Tibial artery (tissue), 4 donors: ENCODE results near the gene TBCD.
"Not testable (repeated sequence)": the region's sequence is repeated elsewhere in the genome, so short reads cannot be mapped to it uniquely, and the experiment has no call there.

ENCODE experiments used
- DNase-seq, 2 donors: peaks; one replicate each; pipeline ENCODE4 v3.0.0-alpha.2; 2019
- H3K27ac ChIP-seq, 2 donors: fragments of 200-600 bp; sonication (generic) in 1 of 2; 1 replicate in 1 of 2; 2 replicates in 1 of 2; pipeline ENCODE4 v1.5.1; 2018 to 2019; ENCODE audit warnings: mild to moderate bottlenecking in 1 of 2
- H3K27me3 ChIP-seq, 2 donors: fragments of 200-600 bp; sonication (generic) in 1 of 2; one replicate each; pipeline versions ENCODE4 v1.5.1 to v1.6.0; 2016 to 2019
- H3K36me3 ChIP-seq, 3 donors: fragments of 200-600 bp; sonication (generic) in 2 of 3; one replicate each; pipeline ENCODE4 v1.5.1; 2016 to 2019; ENCODE audit warnings: mild to moderate bottlenecking in 2 of 3
- H3K4me1 ChIP-seq, 4 donors: fragments of 200-600 bp; sonication (generic) in 2 of 4; 1 replicate in 3 of 4; 2 replicates in 1 of 4; pipeline ENCODE4 v1.5.1; 2016 to 2019
- H3K4me3 ChIP-seq, 2 donors: fragments of 200-600 bp; sonication (generic) in 1 of 2; 1 replicate in 1 of 2; 2 replicates in 1 of 2; pipeline ENCODE4 v1.5.1; 2018 to 2019; ENCODE audit warnings: mild to moderate bottlenecking in 2 of 2
- H3K9me3 ChIP-seq, 3 donors: fragments of 200-600 bp; sonication (generic) in 1 of 3; one replicate each; pipeline ENCODE4 v1.5.1; 2016 to 2019
- intact Hi-C: fragments of 100-400 bp; cut with DNase I; formaldehyde crosslinking; loops from one replicate; pipeline ENCODE4 v1.15.0; 2023; ENCODE audit warnings: low total_unique reads
- TF ChIP-seq, protein P1 (sequence below), 2 experiments: fragments of 200-600 bp in 1 of 2; fragments of 450-650 bp in 1 of 2; IDR thresholded peaks; one replicate each; pipeline ENCODE4 v1.5.1; 2017 to 2019; ENCODE audit warnings: antibody characterized with exemption in 2 of 2, mild to moderate bottlenecking in 1 of 2, moderate library complexity in 1 of 2

TBCD gene

DNA sequence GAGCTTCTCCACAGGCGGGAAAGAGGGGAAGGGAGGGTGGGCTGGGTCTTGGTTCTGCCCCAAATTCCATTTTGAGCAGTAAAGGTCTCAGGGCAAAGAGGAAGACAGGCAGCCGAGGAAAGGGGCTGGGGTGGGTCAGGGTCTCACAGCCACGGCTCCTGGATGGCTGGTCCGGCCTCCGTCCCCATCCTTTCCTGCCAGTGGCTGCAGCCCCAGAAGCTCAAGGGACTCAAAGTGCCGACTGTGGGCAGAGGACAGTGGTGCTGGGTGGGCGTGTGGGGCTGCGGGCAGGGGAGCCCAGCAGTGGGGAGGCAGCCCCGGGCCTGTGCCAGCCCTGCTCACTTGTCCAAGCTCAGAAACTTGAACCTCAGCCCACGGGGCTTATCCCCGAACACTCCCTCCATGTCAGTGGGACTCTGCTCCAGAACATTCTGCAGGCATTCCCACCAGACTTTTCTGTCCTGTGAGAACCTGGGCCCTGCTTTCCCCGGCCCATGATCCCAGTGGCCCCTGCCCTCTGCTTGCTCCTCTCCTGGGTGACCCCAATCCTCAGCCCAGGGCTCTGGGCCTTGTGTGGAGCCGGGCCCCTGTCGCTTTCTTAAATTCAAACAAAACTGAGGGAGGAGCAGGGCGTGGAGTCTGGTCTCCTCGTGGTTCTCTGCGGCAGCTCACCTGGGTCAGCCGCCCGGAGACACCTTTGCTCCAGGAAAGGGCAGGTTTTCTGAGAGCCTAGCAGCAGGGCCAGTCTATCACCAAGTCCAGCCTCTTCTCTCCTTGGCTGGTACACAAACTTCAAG lies 209.7 kb downstream of the TBCD start:
- TF ChIP-seq, protein P1, sequence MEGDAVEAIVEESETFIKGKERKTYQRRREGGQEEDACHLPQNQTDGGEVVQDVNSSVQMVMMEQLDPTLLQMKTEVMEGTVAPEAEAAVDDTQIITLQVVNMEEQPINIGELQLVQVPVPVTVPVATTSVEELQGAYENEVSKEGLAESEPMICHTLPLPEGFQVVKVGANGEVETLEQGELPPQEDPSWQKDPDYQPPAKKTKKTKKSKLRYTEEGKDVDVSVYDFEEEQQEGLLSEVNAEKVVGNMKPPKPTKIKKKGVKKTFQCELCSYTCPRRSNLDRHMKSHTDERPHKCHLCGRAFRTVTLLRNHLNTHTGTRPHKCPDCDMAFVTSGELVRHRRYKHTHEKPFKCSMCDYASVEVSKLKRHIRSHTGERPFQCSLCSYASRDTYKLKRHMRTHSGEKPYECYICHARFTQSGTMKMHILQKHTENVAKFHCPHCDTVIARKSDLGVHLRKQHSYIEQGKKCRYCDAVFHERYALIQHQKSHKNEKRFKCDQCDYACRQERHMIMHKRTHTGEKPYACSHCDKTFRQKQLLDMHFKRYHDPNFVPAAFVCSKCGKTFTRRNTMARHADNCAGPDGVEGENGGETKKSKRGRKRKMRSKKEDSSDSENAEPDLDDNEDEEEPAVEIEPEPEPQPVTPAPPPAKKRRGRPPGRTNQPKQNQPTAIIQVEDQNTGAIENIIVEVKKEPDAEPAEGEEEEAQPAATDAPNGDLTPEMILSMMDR (IDR thresholded peaks at IDR 0.05): no peak
- H3K27ac ChIP-seq: no peak overlapping the region
- intact Hi-C loops: loop anchor here (5.0 to 10.0 kb wide), 2 partner anchors 83 to 179 kb away; no protein-coding TSS in a partner anchor
- H3K36me3 ChIP-seq: peaks cover 0 to under 1% (median 0%) of the 10 kb centered on the region in 3 donors
- H3K4me3 ChIP-seq: no peak overlapping the region
- no peaks in the 10 kb centered on the region for H3K27me3 ChIP-seq
- H3K4me1 ChIP-seq: peaks cover 0 to 11% (median 9%) of the 10 kb centered on the region in 4 donors
- H3K9me3 ChIP-seq: no peaks in the 10 kb centered on the region
- peak in 1 of 2 donors; percentile 61 for DNase-seq

DNA sequence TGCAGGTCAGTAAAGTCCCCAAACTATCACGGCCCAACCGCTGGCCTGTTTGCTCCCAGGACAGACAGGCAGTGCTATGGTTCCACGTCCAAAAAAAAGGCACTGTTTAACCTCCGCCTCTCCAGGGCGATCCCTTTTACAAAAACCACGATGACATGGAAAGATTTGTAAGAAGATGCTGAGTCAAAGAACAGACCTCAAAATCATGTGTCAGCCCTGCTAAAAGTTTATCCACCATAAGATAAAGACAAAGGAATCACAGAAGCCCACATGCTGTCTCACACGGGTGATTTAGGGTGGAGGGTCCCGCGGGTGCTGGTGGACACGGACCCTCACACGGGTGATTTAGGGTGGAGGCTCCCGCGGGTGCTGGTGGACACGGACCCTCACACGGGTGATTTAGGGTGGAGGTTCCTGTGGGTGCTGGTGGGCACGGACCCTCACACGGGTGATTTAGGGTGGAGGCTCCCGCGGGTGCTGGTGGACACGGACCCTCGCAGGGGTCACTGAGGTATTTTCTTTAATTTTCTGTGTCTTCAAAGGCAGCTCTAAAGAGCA lies 210.4 kb downstream of the TBCD start:
- no peaks in the 10 kb centered on the region for H3K9me3 ChIP-seq
- H3K27me3 ChIP-seq: no peaks in the 10 kb centered on the region
- no peak overlapping the region for H3K4me3 ChIP-seq
- peaks cover 0 to 11% (median 9%) of the 10 kb centered on the region in 4 donors for H3K4me1 ChIP-seq
- peak overlapping the region in 1 of 2 donors; percentile 63 for H3K27ac ChIP-seq
- H3K36me3 ChIP-seq: no peaks in the 10 kb centered on the region
- intact Hi-C loops: loop anchor here (5.0 to 10.0 kb wide), 2 partner anchors 83 to 180 kb away; no protein-coding TSS in a partner anchor
- TF ChIP-seq, protein P1 (IDR thresholded peaks at IDR 0.05): no peak
- DNase-seq: no peak

DNA sequence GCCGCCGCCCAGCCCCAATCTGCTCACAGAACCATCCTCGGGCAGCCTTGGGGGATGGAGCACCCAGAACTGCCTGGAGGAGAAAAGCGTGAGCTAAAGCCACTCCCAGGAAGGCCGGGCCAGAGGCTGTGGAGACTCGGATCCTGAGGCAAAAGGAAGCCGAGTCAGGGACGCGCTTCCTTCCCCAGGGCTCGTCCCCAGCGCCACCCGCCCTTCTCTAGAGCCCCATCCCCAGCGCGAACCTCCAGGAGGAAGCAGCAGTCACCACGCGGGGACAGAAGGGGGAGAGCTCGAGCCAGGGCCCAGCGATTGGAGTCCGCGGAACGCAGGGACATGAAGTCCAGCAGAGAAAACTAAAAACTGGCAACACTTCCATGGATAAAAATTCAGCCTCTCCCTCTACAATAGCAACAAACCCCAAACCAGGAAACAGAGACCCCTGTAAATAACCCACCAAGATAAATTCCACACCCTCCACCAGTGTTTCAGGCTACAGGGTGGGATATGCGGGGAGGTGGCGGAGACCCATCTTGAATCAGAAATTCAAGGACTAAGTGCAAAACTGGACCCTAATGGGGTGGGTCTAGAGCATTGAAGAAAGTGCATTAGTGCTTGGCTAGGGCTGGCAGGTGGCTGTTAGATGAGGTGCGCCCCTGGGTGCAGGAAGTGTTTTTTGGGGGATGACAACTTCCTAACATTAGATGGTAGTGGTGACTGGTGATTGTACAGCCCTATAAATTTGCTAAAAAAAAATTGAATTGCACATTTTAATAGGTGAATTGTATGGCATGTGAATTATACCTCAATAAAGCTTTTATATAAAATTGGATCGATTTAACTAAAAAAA lies 211.5 kb downstream of the TBCD start:
- H3K4me3 ChIP-seq: peak overlapping the region; percentile 1 to 21
- H3K27ac ChIP-seq: peak overlapping the region in 1 of 2 donors; percentile 63
- TF ChIP-seq, protein P1 (IDR thresholded peaks at IDR 0.05): peak; percentile 84 to 91
- H3K36me3 ChIP-seq: no peaks in the 10 kb centered on the region
- peak; percentile 86 to 91 for DNase-seq
- peaks cover 0 to 11% (median 9%) of the 10 kb centered on the region in 4 donors for H3K4me1 ChIP-seq
- no peaks in the 10 kb centered on the region for H3K9me3 ChIP-seq
- no peaks in the 10 kb centered on the region for H3K27me3 ChIP-seq
- intact Hi-C loops: loop anchor here (5.0 to 10.0 kb wide), 2 partner anchors 81 to 181 kb away; no protein-coding TSS in a partner anchor

DNA sequence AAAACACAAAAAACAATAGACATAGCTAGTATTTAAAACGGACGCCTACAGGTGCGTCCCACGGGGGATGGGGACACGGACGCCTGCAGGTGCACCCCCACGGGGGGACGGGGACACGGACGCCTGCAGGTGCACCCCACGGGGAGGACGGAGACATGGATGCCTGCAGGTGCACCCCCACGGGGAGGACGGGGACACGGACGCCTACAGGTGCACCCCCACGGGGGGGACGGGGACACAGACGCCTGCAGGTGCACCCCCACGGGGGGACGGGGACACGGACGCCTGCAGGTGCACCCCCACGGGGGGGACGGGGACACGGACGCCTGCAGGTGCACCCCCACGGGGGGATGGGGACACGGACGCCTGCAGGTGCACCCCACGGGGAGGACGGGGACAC lies 212.6 kb downstream of the TBCD start:
- peaks cover 0 to 11% (median 9%) of the 10 kb centered on the region in 4 donors for H3K4me1 ChIP-seq
- not testable (repeated sequence) for H3K27me3 ChIP-seq, H3K27ac ChIP-seq, H3K4me3 ChIP-seq, H3K36me3 ChIP-seq, H3K9me3 ChIP-seq, DNase-seq
- intact Hi-C loops: loop anchor here (1.0 to 10.0 kb wide), 3 partner anchors 31 to 182 kb away; no protein-coding TSS in a partner anchor

DNA sequence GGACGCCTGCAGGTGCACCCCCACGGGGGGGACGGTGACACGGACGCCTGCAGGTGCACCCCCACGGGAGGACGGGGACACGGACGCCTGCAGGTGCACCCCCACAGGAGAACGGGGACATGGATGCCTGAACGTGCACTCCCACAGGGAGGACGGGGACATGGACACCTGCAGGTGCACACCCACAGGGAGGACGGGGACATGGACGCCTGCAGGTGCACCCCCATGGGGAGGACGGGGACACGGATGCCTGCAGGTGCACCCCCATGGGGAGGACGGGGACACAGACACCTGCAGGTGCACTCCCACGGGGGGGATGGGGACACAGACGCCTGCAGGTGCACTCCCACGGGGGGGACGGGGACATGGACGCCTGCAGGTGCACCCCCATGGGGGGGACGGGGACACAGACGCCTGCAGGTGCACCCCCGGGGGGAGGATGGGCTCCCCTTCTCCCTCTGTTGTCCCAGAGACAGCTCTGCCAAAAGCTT lies 213.0 kb downstream of the TBCD start:
- no peak for DNase-seq
- Histone ChIP-seq H3K4me1 (peaks cover 0 to 11% (median 9%) of the 10 kb centered on the region in 4 donors), H3K9me3 (no peaks in the 10 kb centered on the region), H3K27ac (no peak overlapping the region), H3K36me3 (no peaks in the 10 kb centered on the region), H3K27me3 (no peaks in the 10 kb centered on the region), H3K4me3 (no peak overlapping the region)
- TF ChIP-seq, protein P1 (IDR thresholded peaks at IDR 0.05): no peak
- intact Hi-C loops: loop anchor here (1.0 to 10.0 kb wide), 3 partner anchors 32 to 183 kb away; no protein-coding TSS in a partner anchor
